ENCODE results near the gene UCHL1. TPM values are rescaled to one million over a fixed set of nuclear protein-coding genes. Genes with fewer than 3 reads are reported as not detected.
A peak's percentile ranks its signal among the peaks of the same experiment; 100 is the strongest.

The UCHL1 gene
- total RNA-seq, 1 experiment from 2014 or later, result 0.54 TPM

- peaks cover 42 to 62% of the 10 kb centered on the region in 2 experiments for H3K4me1 ChIP-seq (ENCODE audit: control insufficient read depth in 1 of 2, insufficient read depth in 2 of 2, low read length in 2 of 2)
- H2AFZ ChIP-seq (ENCODE audit: low read depth, low read length, poor library complexity, severe bottlenecking), result no peak overlapping the region
- TF ChIP-seq POLR2AphosphoS5 (IDR thresholded peaks at IDR 0.05; ENCODE audit: low read depth, low read length), result no peak
- TF ChIP-seq RAD21 (IDR thresholded peaks at IDR 0.05; ENCODE audit: low read depth), result no peak
- no peak for TF ChIP-seq SP1 (IDR thresholded peaks at IDR 0.05; ENCODE audit: low read depth)
- TF ChIP-seq MAX (IDR thresholded peaks at IDR 0.05), result no peak
- no peak for TF ChIP-seq SIN3A (IDR thresholded peaks at IDR 0.05; ENCODE audit: low read depth)
- TF ChIP-seq CTCF (IDR thresholded peaks at IDR 0.05 in 2 of 3, conservative IDR thresholded peaks at IDR 0.05 in 1 of 3; ENCODE audit: borderline replicate concordance in 1 of 3, insufficient read depth in 1 of 3, low read depth in 2 of 3, low read length in 2 of 3), result no peak; a peak in 1 of 6 replicates
- no peak for TF ChIP-seq EGR1 (IDR thresholded peaks at IDR 0.05; ENCODE audit: low read depth)
- TF ChIP-seq ZNF274 (IDR thresholded peaks at IDR 0.05; ENCODE audit: low read depth, low read length), result no peak
- no peak for TF ChIP-seq ZFX (IDR thresholded peaks at IDR 0.05)
- TF ChIP-seq EZH2 (IDR thresholded peaks at IDR 0.05), result no peak
- no peak for TF ChIP-seq ZBTB33 (IDR thresholded peaks at IDR 0.05; ENCODE audit: extremely low read depth, insufficient replicate concordance, low read length)
- no peak for TF ChIP-seq JUND (IDR thresholded peaks at IDR 0.05)
- no peak for TF ChIP-seq ELF1 (IDR thresholded peaks at IDR 0.05; ENCODE audit: borderline replicate concordance, low read depth)
- no peak for TF ChIP-seq POLR2A (IDR thresholded peaks at IDR 0.05; ENCODE audit: borderline replicate concordance, extremely low read depth, insufficient read depth, insufficient read length)
- no peak for TF ChIP-seq CEBPB (IDR thresholded peaks at IDR 0.05; ENCODE audit: low read depth)
- TF ChIP-seq SRF (IDR thresholded peaks at IDR 0.05; ENCODE audit: low read depth), result no peak
- TF ChIP-seq REST (IDR thresholded peaks at IDR 0.05; ENCODE audit: low read depth), result no peak
- TF ChIP-seq ATF3 (IDR thresholded peaks at IDR 0.05), result no peak
- no peak for TF ChIP-seq TCF7L2 (IDR thresholded peaks at IDR 0.05; ENCODE audit: borderline replicate concordance, extremely low read depth, insufficient read depth, insufficient read length)
- peak overlapping the region; percentile 91 to 92 for H3K4me3 ChIP-seq (replicated peaks in 1 of 2; ENCODE audit: low read depth in 1 of 2, low read length in 2 of 2)
- RAD21 ChIA-PET (ENCODE audit: low non-redundant PET in 1 of 2, low total read pairs in 2 of 2, uncharacterized antibody in 2 of 2, unreplicated experiment in 2 of 2), result interaction anchor here (0.7 to 1.5 kb wide), 7 partner anchors 8 to 289 kb away, joined by 3 to 4 read pairs (median 3); no protein-coding TSS in a partner anchor
- DNase-seq (ENCODE audit: low read depth, low spot score) (no peak), ATAC-seq (peak; percentile 0)
- no peaks in the 10 kb centered on the region for H4K20me1 ChIP-seq (ENCODE audit: insufficient read depth)
- H3K4me2 ChIP-seq (ENCODE audit: low read length), result peak overlapping the region; percentile 87
- CTCF ChIA-PET, result interaction anchor here (0.6 to 2.2 kb wide), 20 partner anchors 9 to 448 kb away, joined by 3 to 27 read pairs (median 6); no protein-coding TSS in a partner anchor
- intact Hi-C loops (cut with micrococcal nuclease), result loop anchor here (1.0 to 10.0 kb wide), 6 partner anchors 53 to 479 kb away; no protein-coding TSS in a partner anchor
- no peaks in the 10 kb centered on the region for H3K9me3 ChIP-seq (ENCODE audit: control insufficient read depth in 1 of 2, insufficient read depth in 1 of 2, low read depth in 1 of 2, low read length in 2 of 2)
- H3K9me2 ChIP-seq (ENCODE audit: insufficient read depth), result no peaks in the 10 kb centered on the region
- H3K36me3 ChIP-seq (ENCODE audit: control insufficient read depth in 1 of 2, insufficient read depth in 2 of 2, low read length in 2 of 2), result no peaks in the 10 kb centered on the region
- H3K27me3 ChIP-seq (ENCODE audit: insufficient read depth, low read length), result no peaks in the 10 kb centered on the region
- POLR2A ChIA-PET, result interaction anchor here (0.6 to 1.7 kb wide), 6 partner anchors 9 to 305 kb away, joined by 3 to 10 read pairs (median 4); no protein-coding TSS in a partner anchor
- H3K9ac ChIP-seq (ENCODE audit: low read length), result peak overlapping the region; percentile 80
- peak overlapping the region; percentile 82 for H3K27ac ChIP-seq (ENCODE audit: low read depth, low read length)
- H3K79me2 ChIP-seq (ENCODE audit: insufficient read depth, low read length), result peaks cover 54% of the 10 kb centered on the region
- BruUV-seq (replicated peaks), result no TSS peak
Observed at GRCh38 chr4:41213625-41214135, 43.0 kb upstream of the UCHL1 start.
